Common myeloid progenitor, CD34-positive (primary cell): ENCODE measurements around the gene WDPCP.
"Not testable (repeated sequence)": the region's sequence is repeated elsewhere in the genome, so short reads cannot be mapped to it uniquely, and the experiment has no call there.

Experiments used
- CTCF ChIA-PET: fragments of 350-600 bp; sonication (Branson Sonifier 250); formaldehyde crosslinking; loops from one replicate; lab custom pipeline; 2021; ENCODE audit warnings: antibody characterized with exemption; lab: Charles Lee
- POLR2A ChIA-PET: fragments of 350-600 bp; sonication (Branson Sonifier 250); formaldehyde crosslinking; loops from one replicate; lab custom pipeline; 2021; ENCODE audit warnings: antibody characterized with exemption; lab: Charles Lee
- DNase-seq, 3 donors: peaks; one replicate each; pipeline versions ENCODE4 v3.0.0 to v3.0.0-alpha.2; 2013
- H3K27ac ChIP-seq, 2 experiments: 1 replicate in 1 of 2; 2 replicates in 1 of 2; pipeline ENCODE4 v1.7.0; 2013; ENCODE audit warnings: inconsistent platforms in 2 of 2, low read length in 2 of 2, mild to moderate bottlenecking in 2 of 2, low read depth in 1 of 2, moderate library complexity in 1 of 2; ENCODE audit not compliant: severe bottlenecking in 2 of 2, insufficient read depth in 1 of 2, poor library complexity in 1 of 2
- H3K27me3 ChIP-seq, 5 experiments: replicated peaks in 2 of 5; 1 replicate in 3 of 5; 2 replicates in 2 of 5; pipeline versions ENCODE4 v1.6.1 to v1.7.0; 2013; ENCODE audit warnings: low read length in 4 of 5, mild to moderate bottlenecking in 2 of 5, moderate library complexity in 2 of 5, inconsistent platforms in 1 of 5; ENCODE audit not compliant: insufficient read depth in 5 of 5, control insufficient read depth in 4 of 5
- H3K36me3 ChIP-seq, 4 experiments: 1 replicate in 2 of 4; 2 replicates in 2 of 4; pipeline versions ENCODE4 v1.6.1 to v1.7.0; 2013; ENCODE audit warnings: low read length in 3 of 4, control low read depth in 1 of 4, mild to moderate bottlenecking in 1 of 4; ENCODE audit not compliant: control insufficient read depth in 4 of 4, insufficient read depth in 4 of 4
- H3K4me1 ChIP-seq, 4 experiments: 1 replicate in 3 of 4; 2 replicates in 1 of 4; pipeline versions ENCODE4 v1.6.1 to v1.7.1; 2013; ENCODE audit warnings: low read length in 3 of 4, mild to moderate bottlenecking in 3 of 4, control low read depth in 1 of 4, inconsistent platforms in 1 of 4, moderate library complexity in 1 of 4; ENCODE audit not compliant: control insufficient read depth in 4 of 4, insufficient read depth in 4 of 4; ENCODE audit errors: control extremely low read depth in 1 of 4
- H3K4me3 ChIP-seq, 7 experiments: 1 replicate in 4 of 7; 2 replicates in 3 of 7; pipeline versions ENCODE4 v1.5.1 to v1.7.0; 2013; ENCODE audit warnings: mild to moderate bottlenecking in 7 of 7, low read length in 6 of 7, moderate library complexity in 6 of 7, inconsistent platforms in 2 of 7, low read depth in 2 of 7, control low read depth in 1 of 7; ENCODE audit not compliant: insufficient read depth in 4 of 7, control insufficient read depth in 1 of 7; ENCODE audit errors: extremely low read depth in 1 of 7
- H3K9me3 ChIP-seq, 5 experiments: 1 replicate in 4 of 5; 2 replicates in 1 of 5; pipeline versions ENCODE4 v1.6.1 to v1.7.1; 2013; ENCODE audit warnings: low read length in 4 of 5, mild to moderate bottlenecking in 2 of 5, inconsistent platforms in 1 of 5, low read depth in 1 of 5, moderate library complexity in 1 of 5; ENCODE audit not compliant: control insufficient read depth in 4 of 5, insufficient read depth in 2 of 5; ENCODE audit errors: control extremely low read depth in 1 of 5
- WGBS: methylation state at CpG from one replicate; pipeline ENCODE4 v1.1.5; 2013; ENCODE audit not compliant: insufficient coverage; 5-methylcytosine and 5-hydroxymethylcytosine counted together

WDPCP gene

GRCh38 chr2:63326473-63326872, 261.8 kb downstream of the WDPCP start:
- CTCF ChIA-PET: no interaction called here

GRCh38 chr2:63323662-63324061, 264.6 kb downstream of the WDPCP start:
- H3K36me3 ChIP-seq, DNase-seq, H3K9me3 ChIP-seq, H3K27ac ChIP-seq, H3K27me3 ChIP-seq, CTCF ChIA-PET, H3K4me1 ChIP-seq, POLR2A ChIA-PET, H3K4me3 ChIP-seq: not testable (repeated sequence)
- 99% methylated on average over 7 of the region's 11 CpGs for WGBS

More at GRCh38 chr2:63326473-63326872, 261.8 kb downstream of the WDPCP start:
- POLR2A ChIA-PET: no interaction called here
- WGBS: no CpG with 5 or more reads among the region's 1 CpG
- Histone ChIP-seq H3K9me3 (peaks cover 0 to 5% (median 0%) of the 10 kb centered on the region in 5 experiments), H3K36me3 (peaks cover 0 to 5% (median 0%) of the 10 kb centered on the region in 4 experiments), H3K27ac (no peak overlapping the region), H3K4me1 (no peaks in the 10 kb centered on the region), H3K27me3 (no peaks in the 10 kb centered on the region), H3K4me3 (no peak overlapping the region)
- DNase-seq: no peak

GRCh38 chr2:63321973-63322372, 266.3 kb downstream of the WDPCP start:
- H3K27ac ChIP-seq, H3K4me3 ChIP-seq, DNase-seq, POLR2A ChIA-PET, H3K4me1 ChIP-seq, H3K27me3 ChIP-seq, CTCF ChIA-PET, H3K9me3 ChIP-seq, H3K36me3 ChIP-seq: not testable (repeated sequence)
- 100% methylated on average over 2 of the region's 2 CpGs for WGBS

- no peaks in the 10 kb centered on the region for H3K27me3 ChIP-seq
- H3K4me1 ChIP-seq: no peaks in the 10 kb centered on the region
- no peak overlapping the region for H3K4me3 ChIP-seq
- H3K27ac ChIP-seq: no peak overlapping the region
- POLR2A ChIA-PET: no interaction called here
- peaks cover 0 to 2% (median under 1%) of the 10 kb centered on the region in 4 experiments for H3K36me3 ChIP-seq
- CTCF ChIA-PET: no interaction called here
- DNase-seq: no peak
- peaks cover 0 to 5% (median 0%) of the 10 kb centered on the region in 5 experiments for H3K9me3 ChIP-seq
Observed at GRCh38 chr2:63320669-63321068, 267.6 kb downstream of the WDPCP start.

- Histone ChIP-seq H3K27ac (no peak overlapping the region), H3K4me3 (no peak overlapping the region), H3K9me3 (peaks cover 0 to 14% (median 2%) of the 10 kb centered on the region in 5 experiments), H3K27me3 (no peaks in the 10 kb centered on the region), H3K36me3 (peaks cover 0 to 5% (median 1%) of the 10 kb centered on the region in 4 experiments), H3K4me1 (no peaks in the 10 kb centered on the region)
- CTCF ChIA-PET: no interaction called here
- WGBS: 100% methylated on average over 1 of the region's 1 CpG
- POLR2A ChIA-PET: no interaction called here
- no peak for DNase-seq
Observed at GRCh38 chr2:63310614-63311013, 277.7 kb downstream of the WDPCP start.

- POLR2A ChIA-PET: no interaction called here
- DNase-seq: peak; percentile 6 to 47 (median 35)
- peaks cover 4 to 76% (median 51%) of the 10 kb centered on the region in 5 experiments for H3K9me3 ChIP-seq
- CTCF ChIA-PET: interaction anchor here (0.5 kb wide), 1 partner anchor 1474 kb away, joined by 3 read pairs; no protein-coding TSS in a partner anchor
- H3K27me3 ChIP-seq: no peaks in the 10 kb centered on the region
- H3K4me3 ChIP-seq: no peak overlapping the region
- peaks cover 0 to 9% (median 3%) of the 10 kb centered on the region in 4 experiments for H3K36me3 ChIP-seq
- H3K27ac ChIP-seq: no peak overlapping the region
- WGBS: no CpG with 5 or more reads among the region's 1 CpG
- no peaks in the 10 kb centered on the region for H3K4me1 ChIP-seq
Observed at GRCh38 chr2:63301481-63301880, 286.8 kb downstream of the WDPCP start.

- POLR2A ChIA-PET: no interaction called here
- CTCF ChIA-PET: no interaction called here
- Histone ChIP-seq H3K36me3 (peaks cover 0 to 9% (median 3%) of the 10 kb centered on the region in 4 experiments), H3K9me3 (peaks cover 4 to 80% (median 51%) of the 10 kb centered on the region in 5 experiments), H3K4me3 (no peak overlapping the region), H3K4me1 (no peaks in the 10 kb centered on the region), H3K27ac (no peak overlapping the region), H3K27me3 (no peaks in the 10 kb centered on the region)
- DNase-seq: peak in 1 of 3 donors; percentile 2
- WGBS: 100% methylated on average over 2 of the region's 2 CpGs
Observed at GRCh38 chr2:63300835-63301234, 287.4 kb downstream of the WDPCP start.
